ENCODE data around the gene CD2AP. TPM values are rescaled to one million over a fixed set of nuclear protein-coding genes. Genes with fewer than 3 reads are reported as not detected.
"Not testable (repeated sequence)": the region's sequence is repeated elsewhere in the genome, so short reads cannot be mapped to it uniquely, and the experiment has no call there.

The CD2AP gene
- total RNA-seq, 1 donor from 2014 or later = 34.5 TPM

- TF ChIP-seq CTCF (IDR thresholded peaks at IDR 0.05) = no peak
Measured at GRCh38 chr6:47536816-47537401, 59.3 kb downstream of the CD2AP start.

GRCh38 chr6:47545223-47545622, 67.6 kb downstream of the CD2AP start:
- DNase-seq (no peak), ATAC-seq (no peak)
- no peaks in the 10 kb centered on the region for H3K27me3 ChIP-seq
- no peaks in the 10 kb centered on the region for H3K9me3 ChIP-seq
- no peak overlapping the region for H3K4me3 ChIP-seq
- no peaks in the 10 kb centered on the region for H3K4me1 ChIP-seq
- H3K36me3 ChIP-seq = peaks cover 20% of the 10 kb centered on the region
- TF ChIP-seq CTCF (IDR thresholded peaks at IDR 0.05) = no peak
- intact Hi-C loops (cut with DNase I) = no loop called here
- no peak overlapping the region for H3K27ac ChIP-seq

More at GRCh38 chr6:47536816-47537401, 59.3 kb downstream of the CD2AP start:
- no peak for ATAC-seq
- Histone ChIP-seq H3K27ac (no peak overlapping the region), H3K4me1 (no peaks in the 10 kb centered on the region), H3K36me3 (peaks cover 15% of the 10 kb centered on the region), H3K9me3 (no peaks in the 10 kb centered on the region), H3K4me3 (no peak overlapping the region), H3K27me3 (no peaks in the 10 kb centered on the region)
- no peak for DNase-seq
- intact Hi-C loops (cut with DNase I) = no loop called here

GRCh38 chr6:47551670-47552069, 74.1 kb downstream of the CD2AP start:
- TF ChIP-seq CTCF (IDR thresholded peaks at IDR 0.05) = no peak
- H3K36me3 ChIP-seq = peaks cover under 1% of the 10 kb centered on the region
- H3K4me1 ChIP-seq = no peaks in the 10 kb centered on the region
- H3K4me3 ChIP-seq = no peak overlapping the region
- DNase-seq (no peak), ATAC-seq (no peak)
- no peaks in the 10 kb centered on the region for H3K27me3 ChIP-seq
- H3K9me3 ChIP-seq = no peaks in the 10 kb centered on the region
- intact Hi-C loops (cut with DNase I) = no loop called here
- no peak overlapping the region for H3K27ac ChIP-seq

GRCh38 chr6:47552319-47552718, 74.7 kb downstream of the CD2AP start:
- Histone ChIP-seq H3K4me1 (no peaks in the 10 kb centered on the region), H3K27me3 (no peaks in the 10 kb centered on the region), H3K9me3 (no peaks in the 10 kb centered on the region), H3K4me3 (no peak overlapping the region), H3K36me3 (no peaks in the 10 kb centered on the region), H3K27ac (no peak overlapping the region)
- intact Hi-C loops (cut with DNase I) = no loop called here
- DNase-seq (no peak), ATAC-seq (no peak)
- TF ChIP-seq CTCF (IDR thresholded peaks at IDR 0.05) = no peak

- H3K4me1 ChIP-seq; H3K27me3 ChIP-seq; DNase-seq; intact Hi-C loops (cut with DNase I); H3K36me3 ChIP-seq; H3K4me3 ChIP-seq; H3K9me3 ChIP-seq; ATAC-seq; H3K27ac ChIP-seq: not testable (repeated sequence)
Measured at GRCh38 chr6:47553243-47553642, 75.7 kb downstream of the CD2AP start.

GRCh38 chr6:47556459-47556858, 78.9 kb downstream of the CD2AP start:
- DNase-seq; intact Hi-C loops (cut with DNase I); H3K4me1 ChIP-seq; H3K4me3 ChIP-seq; H3K27ac ChIP-seq; ATAC-seq; H3K27me3 ChIP-seq; H3K9me3 ChIP-seq; H3K36me3 ChIP-seq: not testable (repeated sequence)

GRCh38 chr6:47563162-47563561, 85.6 kb downstream of the CD2AP start:
- no peaks in the 10 kb centered on the region for H3K36me3 ChIP-seq
- ATAC-seq (no peak), DNase-seq (no peak)
- no peak for TF ChIP-seq CTCF (IDR thresholded peaks at IDR 0.05)
- intact Hi-C loops (cut with DNase I) = no loop called here
- no peak overlapping the region for H3K27ac ChIP-seq
- no peak overlapping the region for H3K4me3 ChIP-seq
- H3K9me3 ChIP-seq = no peaks in the 10 kb centered on the region
- no peaks in the 10 kb centered on the region for H3K4me1 ChIP-seq
- H3K27me3 ChIP-seq = no peaks in the 10 kb centered on the region

- ATAC-seq; H3K36me3 ChIP-seq; H3K27me3 ChIP-seq; H3K9me3 ChIP-seq; H3K4me1 ChIP-seq; intact Hi-C loops (cut with DNase I); DNase-seq; H3K27ac ChIP-seq; H3K4me3 ChIP-seq: not testable (repeated sequence)
Measured at GRCh38 chr6:47566602-47567001, 89.0 kb downstream of the CD2AP start.

All from upper lobe of right lung (tissue), 1 donor.